Brain microvascular endothelial cell (primary cell): ENCODE measurements around the gene TTC22.

ENCODE experiments used
- DNase-seq: peaks from one replicate; pipeline ENCODE4 v3.0.0-alpha.2; 2020
- H3K27ac ChIP-seq: fragments of 250-450 bp; sonication (Bioruptor Pico); 2 replicates; pipeline ENCODE4 v1.5.1; 2020; ENCODE audit warnings: mild to moderate bottlenecking, moderate library complexity
- H3K27me3 ChIP-seq: fragments of 250-450 bp; sonication (Bioruptor Pico); replicated peaks from 2 replicates; pipeline ENCODE4 v1.5.1; 2020; ENCODE audit warnings: mild to moderate bottlenecking
- H3K36me3 ChIP-seq: fragments of 250-450 bp; sonication (Bioruptor Pico); replicated peaks from 2 replicates; pipeline ENCODE4 v1.5.1; 2020; ENCODE audit warnings: mild to moderate bottlenecking
- H3K4me3 ChIP-seq: 2 replicates; pipeline ENCODE4 v1.5.1; 2011; ENCODE audit warnings: low read depth, mild to moderate bottlenecking, control low read depth, low read length, moderate library complexity
- in situ Hi-C: cut with HindIII; loops from 2 replicates; pipeline ENCODE4 v1.10.0; 2017; ENCODE audit warnings: low sequenced_read_pairs, low pct_ligation_motif_present
- TF ChIP-seq, protein P1 (sequence below): IDR thresholded peaks from 2 replicates; pipeline ENCODE4 v1.5.1; 2011; ENCODE audit warnings: low read depth, mild to moderate bottlenecking, moderate library complexity, low read length, control low read depth, inconsistent platforms; ENCODE audit errors: missing control alignments

The TTC22 gene

GRCh38 chr1:54816951-54817350 lies 15.8 kb upstream of the TTC22 start:
- TF ChIP-seq, protein P1, sequence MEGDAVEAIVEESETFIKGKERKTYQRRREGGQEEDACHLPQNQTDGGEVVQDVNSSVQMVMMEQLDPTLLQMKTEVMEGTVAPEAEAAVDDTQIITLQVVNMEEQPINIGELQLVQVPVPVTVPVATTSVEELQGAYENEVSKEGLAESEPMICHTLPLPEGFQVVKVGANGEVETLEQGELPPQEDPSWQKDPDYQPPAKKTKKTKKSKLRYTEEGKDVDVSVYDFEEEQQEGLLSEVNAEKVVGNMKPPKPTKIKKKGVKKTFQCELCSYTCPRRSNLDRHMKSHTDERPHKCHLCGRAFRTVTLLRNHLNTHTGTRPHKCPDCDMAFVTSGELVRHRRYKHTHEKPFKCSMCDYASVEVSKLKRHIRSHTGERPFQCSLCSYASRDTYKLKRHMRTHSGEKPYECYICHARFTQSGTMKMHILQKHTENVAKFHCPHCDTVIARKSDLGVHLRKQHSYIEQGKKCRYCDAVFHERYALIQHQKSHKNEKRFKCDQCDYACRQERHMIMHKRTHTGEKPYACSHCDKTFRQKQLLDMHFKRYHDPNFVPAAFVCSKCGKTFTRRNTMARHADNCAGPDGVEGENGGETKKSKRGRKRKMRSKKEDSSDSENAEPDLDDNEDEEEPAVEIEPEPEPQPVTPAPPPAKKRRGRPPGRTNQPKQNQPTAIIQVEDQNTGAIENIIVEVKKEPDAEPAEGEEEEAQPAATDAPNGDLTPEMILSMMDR = no peak
- H3K36me3 ChIP-seq = no peaks in the 10 kb centered on the region
- H3K27ac ChIP-seq = no peak overlapping the region
- H3K27me3 ChIP-seq = no peaks in the 10 kb centered on the region
- H3K4me3 ChIP-seq = no peak overlapping the region
- in situ Hi-C loops = no loop called here
- no peak for DNase-seq

DNA sequence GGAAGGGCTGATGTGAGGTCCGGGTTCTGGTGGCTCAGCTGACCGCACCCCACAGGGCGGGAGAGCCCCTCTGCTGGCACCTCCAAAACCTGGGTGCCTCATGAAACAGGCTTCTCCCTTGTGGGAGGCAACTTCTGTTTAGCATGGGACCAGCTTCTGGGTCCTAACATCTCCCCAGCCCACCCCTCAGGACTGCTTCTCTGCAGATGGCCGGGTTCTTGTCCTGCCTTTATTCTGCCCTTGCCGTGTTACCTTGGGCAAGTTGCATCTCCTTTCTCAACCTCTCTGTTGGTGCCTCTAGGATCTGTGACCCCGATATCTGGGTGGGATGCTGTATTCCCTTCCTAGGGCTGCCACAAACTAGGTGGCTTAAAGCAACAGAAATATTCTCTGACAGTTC lies 15.0 kb upstream of the TTC22 start:
- DNase-seq = no peak
- H3K4me3 ChIP-seq = no peak overlapping the region
- H3K27ac ChIP-seq = no peak overlapping the region
- H3K36me3 ChIP-seq = no peaks in the 10 kb centered on the region
- H3K27me3 ChIP-seq = no peaks in the 10 kb centered on the region
- TF ChIP-seq, protein P1 = no peak
- in situ Hi-C loops = no loop called here

DNA sequence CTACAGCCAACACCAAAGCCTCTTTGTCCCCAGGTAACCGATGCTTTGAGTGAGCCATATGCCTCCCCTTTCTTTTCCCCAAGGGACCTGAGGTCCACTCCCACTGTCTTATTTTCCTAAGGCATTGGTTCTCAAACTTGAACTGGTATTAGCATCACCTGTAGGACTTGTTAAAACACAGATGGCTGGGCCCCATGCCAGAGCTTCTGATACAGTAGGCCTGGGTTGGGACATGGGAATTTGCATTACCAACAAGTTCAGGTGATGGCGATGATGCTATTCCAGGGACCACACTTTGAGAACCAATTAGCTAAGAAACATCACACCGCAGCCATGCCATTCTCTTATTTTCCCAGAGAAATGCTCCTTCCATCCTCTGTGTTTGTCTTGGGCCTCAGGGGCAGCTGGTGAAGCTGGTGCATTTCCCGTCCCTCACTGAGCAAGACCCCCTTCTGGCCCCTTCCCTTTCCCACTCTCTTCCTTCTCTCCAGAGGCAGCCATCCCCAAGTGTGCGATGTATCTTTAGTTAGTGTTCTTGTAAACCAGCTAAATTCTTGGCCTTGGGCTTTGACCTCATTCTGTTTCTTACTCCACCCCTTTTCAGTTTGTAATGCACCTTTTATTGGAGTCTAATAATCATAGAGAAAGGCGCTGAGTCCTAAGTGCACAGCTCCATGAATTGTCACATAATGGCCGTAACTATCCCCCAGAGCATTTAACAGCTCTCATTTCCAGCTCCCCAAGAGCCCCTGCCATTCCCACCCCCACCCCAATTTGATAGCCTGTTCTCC lies 14.2 kb upstream of the TTC22 start:
- no peak overlapping the region for H3K4me3 ChIP-seq

DNA sequence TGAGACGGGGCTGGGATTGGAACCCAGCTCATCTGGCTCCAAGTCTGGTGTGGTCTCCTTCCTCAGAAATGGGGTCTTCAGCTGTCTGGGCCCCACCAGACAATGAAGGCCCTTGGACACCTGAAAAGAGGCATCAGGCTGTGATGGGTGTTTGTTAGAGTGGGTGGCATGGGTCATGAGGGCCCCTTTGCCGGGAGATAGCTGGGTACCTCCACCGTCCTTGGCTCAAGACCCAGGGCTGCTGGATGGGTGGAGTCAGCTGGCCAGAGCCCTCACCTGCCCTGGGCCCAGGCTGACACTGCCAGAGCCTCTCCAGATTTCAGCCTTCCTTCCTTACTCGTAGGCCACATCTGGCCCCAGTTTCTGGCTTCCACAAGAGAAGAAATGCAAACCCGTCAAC lies 13.4 kb upstream of the TTC22 start:
- Histone ChIP-seq H3K36me3 (no peaks in the 10 kb centered on the region), H3K4me3 (no peak overlapping the region), H3K27ac (no peak overlapping the region), H3K27me3 (no peaks in the 10 kb centered on the region)
- no peak for DNase-seq
- TF ChIP-seq, protein P1 = no peak
- in situ Hi-C loops = no loop called here

More for the DNA sequence above, 14.2 kb upstream of the TTC22 start:
- Histone ChIP-seq H3K27ac (no peak overlapping the region), H3K36me3 (no peaks in the 10 kb centered on the region), H3K27me3 (no peaks in the 10 kb centered on the region)
- TF ChIP-seq, protein P1 = no peak
- in situ Hi-C loops = no loop called here
- DNase-seq = no peak

DNA sequence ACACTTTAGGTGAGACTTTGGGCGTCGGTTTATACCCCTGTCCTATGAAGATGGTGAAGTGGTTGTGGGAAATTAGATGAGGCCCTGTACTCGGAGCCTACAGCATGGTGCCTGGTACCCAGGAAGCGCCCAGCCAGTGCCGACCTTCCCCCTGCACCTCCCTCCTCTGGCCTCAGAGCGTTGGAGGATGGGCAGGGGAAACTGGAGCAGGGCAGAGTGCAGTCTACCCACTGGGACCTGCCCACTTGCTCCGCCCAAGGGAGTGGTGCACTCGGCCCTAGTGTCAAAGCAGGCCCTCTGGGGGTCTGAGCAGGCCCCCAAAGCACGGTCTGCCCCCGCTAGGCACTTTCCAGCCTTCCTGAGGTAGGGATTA lies 13.0 kb upstream of the TTC22 start:
- no peak for DNase-seq
- TF ChIP-seq, protein P1 = no peak
- Histone ChIP-seq H3K27me3 (no peaks in the 10 kb centered on the region), H3K36me3 (no peaks in the 10 kb centered on the region), H3K4me3 (no peak overlapping the region), H3K27ac (no peak overlapping the region)
- in situ Hi-C loops = no loop called here

DNA sequence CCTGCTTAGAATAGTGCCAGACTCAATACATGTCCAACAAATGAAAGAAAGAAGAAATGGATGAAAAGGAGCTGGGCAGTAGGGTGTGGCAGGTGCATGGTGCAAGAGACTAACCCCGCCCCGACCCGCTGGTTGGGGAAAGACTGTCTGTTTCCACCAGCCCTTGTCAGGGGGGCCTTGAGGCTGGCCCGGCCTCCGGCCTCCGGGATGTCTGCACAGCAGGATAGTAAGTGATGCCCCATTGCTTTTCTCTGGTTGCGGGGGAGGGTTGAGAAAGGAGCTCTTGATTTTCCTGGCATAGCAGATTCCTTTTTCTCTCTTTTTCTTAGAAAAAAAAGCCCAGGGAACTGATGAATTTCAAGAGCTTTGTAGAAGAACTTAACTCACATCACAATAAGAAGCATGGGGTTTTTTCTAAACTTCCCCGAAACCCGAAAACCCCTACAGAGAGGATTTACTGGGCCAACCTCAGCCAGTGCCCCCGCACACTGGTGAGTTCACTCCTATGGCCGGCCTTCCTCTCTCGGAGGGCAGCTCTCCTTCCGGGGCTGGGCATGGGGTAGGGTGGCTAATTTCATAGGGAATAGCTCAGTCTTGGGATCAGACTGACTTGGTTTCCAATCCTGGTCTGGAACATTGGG lies 12.5 kb upstream of the TTC22 start:
- TF ChIP-seq, protein P1 = no peak
- Histone ChIP-seq H3K27me3 (no peaks in the 10 kb centered on the region), H3K27ac (no peak overlapping the region), H3K4me3 (no peak overlapping the region), H3K36me3 (no peaks in the 10 kb centered on the region)
- DNase-seq = no peak
- in situ Hi-C loops = no loop called here
